RWPE2 (cell line): ENCODE measurements around the gene RIMBP2.

Experiments
- ATAC-seq: fragments of 200-7000 bp; cut with Tn5 transposase; 3 replicates; pipeline ENCODE4 v1.9.1; 2021; ENCODE audit warnings: low read depth
- DNase-seq: peaks from one replicate; pipeline ENCODE4 v3.0.0-alpha.2; 2020; ENCODE audit warnings: low spot score
- H3K27ac ChIP-seq: fragments of 450-650 bp; 2 replicates; pipeline ENCODE4 v1.5.1; 2017; ENCODE audit warnings: mild to moderate bottlenecking; ENCODE audit not compliant: poor library complexity, severe bottlenecking
- H3K27me3 ChIP-seq: fragments of 250-450 bp; sonication (Bioruptor Pico); 2 replicates; pipeline ENCODE4 v1.5.1; 2021; ENCODE audit warnings: mild to moderate bottlenecking, moderate library complexity; ENCODE audit not compliant: insufficient read depth, poor library complexity, severe bottlenecking
- H3K36me3 ChIP-seq: fragments of 250-450 bp; sonication (Bioruptor Pico); 2 replicates; pipeline ENCODE4 v1.5.1; 2020; ENCODE audit warnings: low read depth, mild to moderate bottlenecking, moderate library complexity
- H3K4me1 ChIP-seq: fragments of 250-450 bp; sonication (Bioruptor Pico); 2 replicates; pipeline ENCODE4 v1.5.1; 2021; ENCODE audit warnings: mild to moderate bottlenecking, moderate library complexity; ENCODE audit not compliant: insufficient read depth, poor library complexity, severe bottlenecking
- H3K4me3 ChIP-seq: fragments of 250-450 bp; sonication (Bioruptor Pico); 2 replicates; pipeline ENCODE4 v1.5.1; 2021; ENCODE audit warnings: mild to moderate bottlenecking, moderate library complexity; ENCODE audit not compliant: severe bottlenecking
- H3K9me3 ChIP-seq: fragments of 250-450 bp; sonication (Bioruptor Pico); 2 replicates; pipeline ENCODE4 v1.5.1; 2021; ENCODE audit warnings: mild to moderate bottlenecking, moderate library complexity; ENCODE audit not compliant: severe bottlenecking
- TF ChIP-seq, protein P1 (sequence below): fragments of 450-650 bp; IDR thresholded peaks from one replicate; pipeline ENCODE4 v1.5.1; 2017; ENCODE audit warnings: mild to moderate bottlenecking, moderate library complexity; ENCODE audit not compliant: poor library complexity, severe bottlenecking

The RIMBP2 gene

DNA sequence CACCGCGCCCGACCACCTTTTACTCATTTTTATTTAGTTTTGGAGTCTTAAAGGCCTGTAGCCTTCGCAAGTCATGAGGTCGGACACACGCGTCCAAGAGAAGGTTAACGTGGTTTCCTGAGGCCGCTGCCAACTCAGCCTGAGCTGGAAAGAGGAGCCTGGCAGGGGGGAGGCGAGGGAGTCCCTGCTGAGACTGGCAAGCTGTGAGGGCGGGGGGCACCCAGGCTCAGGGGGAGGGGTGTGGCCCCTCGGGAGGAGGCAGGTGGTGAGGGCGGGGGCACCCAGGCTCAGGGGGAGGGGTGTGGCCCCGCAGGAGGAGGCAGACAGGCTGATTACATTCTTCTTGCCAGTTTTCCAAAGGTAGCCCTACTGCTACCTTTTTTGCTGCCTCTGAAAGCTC, 235.2 kb downstream of the RIMBP2 start:
- Histone ChIP-seq H3K9me3 (no peaks in the 10 kb centered on the region), H3K4me1 (no peaks in the 10 kb centered on the region), H3K4me3 (no peak overlapping the region), H3K27ac (no peak overlapping the region), H3K27me3 (no peaks in the 10 kb centered on the region), H3K36me3 (no peaks in the 10 kb centered on the region)
- TF ChIP-seq, protein P1, sequence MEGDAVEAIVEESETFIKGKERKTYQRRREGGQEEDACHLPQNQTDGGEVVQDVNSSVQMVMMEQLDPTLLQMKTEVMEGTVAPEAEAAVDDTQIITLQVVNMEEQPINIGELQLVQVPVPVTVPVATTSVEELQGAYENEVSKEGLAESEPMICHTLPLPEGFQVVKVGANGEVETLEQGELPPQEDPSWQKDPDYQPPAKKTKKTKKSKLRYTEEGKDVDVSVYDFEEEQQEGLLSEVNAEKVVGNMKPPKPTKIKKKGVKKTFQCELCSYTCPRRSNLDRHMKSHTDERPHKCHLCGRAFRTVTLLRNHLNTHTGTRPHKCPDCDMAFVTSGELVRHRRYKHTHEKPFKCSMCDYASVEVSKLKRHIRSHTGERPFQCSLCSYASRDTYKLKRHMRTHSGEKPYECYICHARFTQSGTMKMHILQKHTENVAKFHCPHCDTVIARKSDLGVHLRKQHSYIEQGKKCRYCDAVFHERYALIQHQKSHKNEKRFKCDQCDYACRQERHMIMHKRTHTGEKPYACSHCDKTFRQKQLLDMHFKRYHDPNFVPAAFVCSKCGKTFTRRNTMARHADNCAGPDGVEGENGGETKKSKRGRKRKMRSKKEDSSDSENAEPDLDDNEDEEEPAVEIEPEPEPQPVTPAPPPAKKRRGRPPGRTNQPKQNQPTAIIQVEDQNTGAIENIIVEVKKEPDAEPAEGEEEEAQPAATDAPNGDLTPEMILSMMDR = no peak
- DNase-seq (no peak), ATAC-seq (no peak)

DNA sequence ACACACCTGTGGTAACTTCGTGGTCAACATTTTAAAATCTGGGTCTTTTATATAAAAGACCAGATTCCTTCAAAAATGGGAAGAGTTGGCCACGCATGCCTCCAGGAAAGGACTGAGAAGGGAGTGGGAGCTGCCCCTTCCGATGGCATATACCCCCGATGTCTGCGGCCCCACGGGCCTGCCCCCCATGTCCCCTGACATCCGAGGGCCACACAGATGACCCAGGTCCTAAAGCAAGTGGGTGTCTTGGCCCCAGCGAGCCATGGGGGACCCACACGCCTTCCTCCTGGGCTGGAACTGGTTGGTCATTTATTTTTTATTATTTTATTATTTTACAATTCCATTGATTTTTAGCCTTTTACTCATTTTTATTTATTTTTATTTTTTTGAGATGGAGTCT, 235.9 kb downstream of the RIMBP2 start:
- TF ChIP-seq, protein P1 = no peak
- no peak for DNase-seq
- Histone ChIP-seq H3K9me3 (no peaks in the 10 kb centered on the region), H3K4me3 (no peak overlapping the region), H3K27ac (no peak overlapping the region), H3K4me1 (no peaks in the 10 kb centered on the region), H3K27me3 (no peaks in the 10 kb centered on the region), H3K36me3 (no peaks in the 10 kb centered on the region)
- no peak for ATAC-seq

DNA sequence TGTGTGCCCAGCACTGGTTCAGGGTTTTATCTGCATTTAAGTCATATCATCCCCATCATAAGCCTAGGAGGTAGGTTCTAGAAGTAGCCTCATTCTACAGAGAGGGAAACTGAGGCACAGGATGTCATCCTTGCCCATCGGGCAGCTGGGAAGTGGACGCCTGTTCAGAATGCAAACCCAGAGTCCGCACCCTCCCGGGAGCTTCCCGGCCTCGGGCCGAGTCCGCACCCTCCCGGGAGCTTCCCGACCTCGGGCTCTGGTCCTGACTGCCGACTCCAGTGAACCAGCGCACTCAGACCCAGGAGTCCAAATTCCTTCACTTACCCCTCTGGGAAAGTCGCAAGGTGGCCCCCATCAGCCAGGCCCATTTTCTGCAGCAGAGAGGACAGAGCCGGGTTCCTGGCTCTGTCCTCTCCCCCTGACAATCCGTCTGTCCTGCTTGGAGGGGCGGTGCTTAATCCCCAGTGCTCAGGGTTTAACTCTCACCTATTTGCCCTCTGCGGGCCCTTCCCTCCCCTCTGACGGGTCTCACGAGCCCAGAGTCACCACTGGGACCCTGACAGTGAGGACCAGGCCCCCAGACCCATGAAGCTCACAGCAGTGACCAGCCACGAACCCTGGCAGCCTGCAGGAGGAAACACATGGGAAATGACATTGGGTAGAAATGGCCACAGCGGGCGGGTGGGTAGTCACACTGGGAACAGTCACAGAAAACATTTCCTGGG, 236.5 kb downstream of the RIMBP2 start:
- no peak overlapping the region for H3K4me3 ChIP-seq
- no peaks in the 10 kb centered on the region for H3K4me1 ChIP-seq
- no peak overlapping the region for H3K27ac ChIP-seq
- TF ChIP-seq, protein P1 = no peak
- no peaks in the 10 kb centered on the region for H3K9me3 ChIP-seq
- H3K27me3 ChIP-seq = no peaks in the 10 kb centered on the region
- no peaks in the 10 kb centered on the region for H3K36me3 ChIP-seq
- DNase-seq (no peak), ATAC-seq (no peak)

DNA sequence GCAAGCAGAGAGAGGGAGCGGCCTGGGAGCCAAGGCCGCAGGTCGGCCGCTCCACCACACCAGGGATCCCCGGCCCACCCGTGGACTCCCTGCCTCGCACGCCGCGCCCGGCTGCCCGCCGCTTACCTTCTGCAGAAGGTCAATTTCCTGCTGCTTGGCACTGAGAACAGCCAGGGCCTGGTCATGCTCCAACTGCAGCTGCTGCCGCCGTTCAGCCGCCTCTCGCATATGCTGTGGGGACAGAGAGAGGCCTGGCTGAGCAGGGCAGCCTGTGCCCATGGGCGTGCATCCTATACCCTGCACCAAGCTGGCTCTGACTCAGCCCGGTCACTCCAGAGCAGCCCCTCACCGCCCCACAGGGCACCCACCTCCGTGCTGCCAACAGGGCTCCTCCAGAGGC, 237.3 kb downstream of the RIMBP2 start:
- H3K4me3 ChIP-seq = no peak overlapping the region
- H3K9me3 ChIP-seq = no peaks in the 10 kb centered on the region
- no peaks in the 10 kb centered on the region for H3K27me3 ChIP-seq
- no peak overlapping the region for H3K27ac ChIP-seq
- peak; percentile 43 for DNase-seq
- H3K36me3 ChIP-seq = no peaks in the 10 kb centered on the region
- TF ChIP-seq, protein P1 = no peak
- ATAC-seq = no peak
- H3K4me1 ChIP-seq = no peaks in the 10 kb centered on the region

DNA sequence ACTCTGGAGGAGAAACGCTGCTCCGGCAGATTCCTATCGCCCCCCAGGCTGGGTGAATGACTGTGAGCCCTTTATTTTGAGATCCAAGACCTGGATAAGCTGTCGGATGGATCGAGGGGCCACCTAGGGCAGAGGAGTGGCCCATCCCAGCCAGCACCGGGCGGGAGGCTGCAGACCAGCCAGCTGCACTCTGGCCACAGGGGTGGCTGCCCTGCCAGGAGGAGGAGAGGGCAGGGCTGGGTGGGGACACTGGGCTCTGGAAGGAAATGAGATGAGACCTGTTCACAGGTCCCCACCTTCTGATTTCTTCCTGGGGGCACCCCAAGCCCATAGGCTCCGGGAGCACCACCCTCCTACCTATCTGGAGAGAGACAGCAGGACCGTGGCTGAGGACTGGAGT, 238.4 kb downstream of the RIMBP2 start:
- 0 out of 3 replicates have a peak, but pooled peaks have one; percentile 10 for ATAC-seq
- H3K36me3 ChIP-seq = no peaks in the 10 kb centered on the region

More for the DNA sequence above, 238.4 kb downstream of the RIMBP2 start:
- Histone ChIP-seq H3K27me3 (no peaks in the 10 kb centered on the region), H3K4me3 (no peak overlapping the region), H3K27ac (no peak overlapping the region), H3K4me1 (no peaks in the 10 kb centered on the region), H3K9me3 (no peaks in the 10 kb centered on the region)
- TF ChIP-seq, protein P1 = no peak
- DNase-seq = peak; percentile 12
